SK-N-MC (cell line): ENCODE measurements around the gene RNF13.

ENCODE experiments used
- EZH2 ChIP-seq: fragments of 200-600 bp; sonication (generic); IDR thresholded peaks from one replicate; pipeline ENCODE4 v1.6.1; 2017; ENCODE audit warnings: antibody characterized with exemption
- POLR2AphosphoS5 ChIP-seq: IDR thresholded peaks from 2 replicates; pipeline ENCODE4 v1.6.1; 2012; ENCODE audit warnings: mild to moderate bottlenecking, low read depth, low read length, borderline replicate concordance

DNA sequence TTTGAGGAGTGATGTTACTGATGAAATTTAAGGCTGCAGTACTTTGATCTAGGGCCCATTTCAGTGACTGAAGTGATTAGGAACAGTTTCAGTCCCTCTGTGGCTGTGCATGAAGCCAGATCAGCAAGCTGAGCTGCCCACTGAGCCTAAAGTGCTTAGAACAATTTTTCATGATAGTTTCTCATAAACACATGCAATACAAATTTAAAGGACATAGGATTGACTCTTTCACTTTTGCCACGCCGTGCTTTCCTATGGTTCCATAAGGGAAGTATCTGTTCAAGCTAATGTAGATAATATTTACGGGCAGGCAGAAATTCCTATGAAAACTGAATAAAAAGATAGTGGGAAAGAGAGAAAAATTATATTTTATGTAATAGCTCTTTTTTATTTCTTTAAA, 31.3 kb upstream of the RNF13 start:
- no peak for TF ChIP-seq EZH2
- no peak for TF ChIP-seq POLR2AphosphoS5
